Superior temporal gyrus (tissue), 1 donor: ENCODE measurements around the gene PHOX2B.
"Not testable (repeated sequence)": the region's sequence is repeated elsewhere in the genome, so short reads cannot be mapped to it uniquely, and the experiment has no call there.

Experiments
- DNase-seq: peaks from one replicate; pipeline ENCODE4 v3.0.0-alpha.2; 2016; ENCODE audit errors: extremely low spot score

PHOX2B gene

GRCh38 chr4:41748074-41748570, 403 bp downstream of the PHOX2B start:
- no peak for DNase-seq

- no peak for DNase-seq
Measured at GRCh38 chr4:41747230-41748055, 1.1 kb downstream of the PHOX2B start.

DNA sequence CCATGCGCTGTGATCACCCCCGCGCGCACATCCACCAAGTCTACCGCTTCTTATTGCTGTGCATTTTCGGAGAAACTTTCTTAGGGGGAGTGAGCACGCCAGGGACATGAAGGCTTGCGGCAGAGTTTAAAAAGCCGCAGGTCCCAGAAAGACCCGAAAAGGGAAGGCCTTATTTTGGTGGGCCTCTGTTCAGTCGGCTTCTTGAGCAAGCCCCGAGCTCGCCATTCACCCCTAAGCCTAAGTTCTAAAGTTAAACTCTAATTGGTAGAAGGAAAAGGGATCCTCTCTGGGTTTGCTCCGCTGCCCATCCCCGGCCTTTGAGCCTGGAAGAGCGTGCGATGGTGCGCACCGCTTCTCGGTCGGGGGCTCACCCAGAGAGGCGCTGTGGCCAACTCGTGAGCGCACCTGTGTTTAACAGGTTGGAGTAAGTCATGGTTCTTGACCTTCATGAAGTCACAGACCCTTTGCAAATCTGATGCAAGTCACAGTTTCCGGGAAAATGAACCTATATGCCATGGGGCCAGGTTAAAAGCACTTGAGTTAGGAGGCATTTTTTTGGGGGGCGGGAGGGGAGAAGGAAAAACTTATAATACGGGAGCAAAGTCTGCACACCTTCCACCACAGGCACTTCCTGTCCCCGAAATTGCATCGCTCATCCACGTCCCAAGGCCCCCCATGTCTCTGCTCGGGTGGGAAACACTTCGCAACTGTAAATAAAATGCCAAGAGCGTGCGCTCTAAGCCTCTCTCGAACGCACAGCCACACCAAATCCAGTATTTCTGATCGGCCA, 1.9 kb downstream of the PHOX2B start:
- no peak for DNase-seq

GRCh38 chr4:41746025-41746439, 2.5 kb downstream of the PHOX2B start:
- no peak for DNase-seq

DNA sequence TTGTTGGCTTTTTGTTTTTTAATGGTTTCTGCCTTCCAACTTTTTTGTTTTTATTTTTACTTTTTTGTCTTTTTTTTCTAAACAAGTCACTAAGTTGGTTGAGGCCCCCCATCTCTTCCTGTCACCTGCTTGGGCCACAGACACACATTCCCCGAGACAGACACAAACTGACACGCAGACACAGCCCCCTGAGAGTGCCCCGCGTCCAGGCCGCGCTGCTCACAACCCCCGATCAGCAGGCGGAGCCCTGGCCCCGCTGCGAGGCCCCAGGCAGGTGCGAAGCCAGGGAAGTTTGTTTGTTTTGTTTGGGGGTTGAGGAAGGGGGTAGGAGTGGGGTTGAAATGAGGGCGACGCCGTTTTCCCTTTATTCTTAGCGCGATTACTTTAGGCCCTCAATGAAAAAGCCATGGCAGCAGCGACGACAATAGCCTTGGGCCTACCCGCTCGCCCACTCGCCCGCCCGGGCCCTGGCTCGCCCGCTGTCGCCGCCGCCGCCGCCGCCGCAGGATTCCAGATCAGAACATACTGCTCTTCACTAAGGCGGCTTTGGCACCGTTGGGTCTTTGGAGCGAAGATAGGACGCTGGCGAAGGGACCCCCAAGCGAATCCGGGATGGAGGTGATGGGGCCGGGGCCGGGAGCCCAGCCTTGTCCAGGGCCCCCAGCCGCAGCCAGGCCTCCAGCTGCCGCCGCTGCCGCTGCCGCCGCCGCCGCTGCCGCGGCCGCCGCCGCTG, 3.1 kb downstream of the PHOX2B start:
- DNase-seq = no peak

DNA sequence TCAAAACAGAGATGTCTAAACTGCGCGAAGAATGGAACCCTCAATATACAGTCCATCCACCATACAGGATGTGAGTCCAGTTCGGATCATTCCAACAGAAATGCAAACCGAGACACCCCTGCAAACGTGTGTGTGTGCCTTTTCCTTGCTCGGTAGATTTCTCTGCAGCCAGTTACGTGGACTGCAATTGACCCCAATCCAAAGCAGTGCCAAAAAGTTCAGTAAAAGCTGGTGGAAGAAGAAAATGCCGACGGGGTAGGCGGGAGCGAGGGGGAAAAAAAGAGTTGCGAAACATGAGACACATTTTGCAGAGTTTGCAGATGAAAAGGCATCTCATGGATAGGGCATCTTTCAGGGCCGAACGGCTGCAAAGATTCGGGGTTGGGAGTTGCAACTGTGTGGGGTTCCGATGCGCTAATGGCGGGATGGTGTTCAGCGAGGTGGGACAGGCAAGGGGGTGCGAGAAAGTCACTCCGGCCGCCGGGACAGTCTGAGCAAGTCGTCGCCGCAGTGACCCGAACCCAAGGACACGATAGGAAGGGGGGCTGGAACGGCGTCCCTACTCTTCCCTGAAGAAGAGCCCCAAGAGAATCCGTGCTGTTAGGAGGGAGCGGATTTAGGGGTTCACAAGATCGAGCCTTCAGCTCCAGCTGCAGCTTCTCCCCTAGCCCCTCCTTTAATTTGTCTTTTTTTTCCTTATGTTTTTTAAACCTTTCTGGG, 3.8 kb downstream of the PHOX2B start:
- no peak for DNase-seq

GRCh38 chr4:41741354-41741753, 7.2 kb downstream of the PHOX2B start:
- no peak for DNase-seq

DNA sequence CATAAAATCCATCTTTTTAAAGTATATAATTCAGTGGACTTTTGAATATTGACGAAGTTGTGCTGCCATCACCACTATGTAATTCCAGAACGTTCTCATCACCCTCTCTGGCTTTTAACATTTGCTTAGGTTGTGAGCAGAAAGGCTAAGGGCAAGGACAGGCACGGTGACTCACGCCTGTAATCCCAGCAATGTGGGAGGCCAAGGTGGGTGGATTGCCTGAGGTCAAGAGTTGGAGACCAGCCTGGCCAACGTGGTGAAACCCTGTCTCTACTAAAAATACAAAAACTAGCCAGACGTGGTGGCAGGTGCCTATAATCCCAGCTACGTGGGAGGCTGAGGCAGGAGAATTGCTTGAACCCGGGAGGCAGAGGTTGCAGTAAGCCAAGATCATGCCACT, 11.0 kb downstream of the PHOX2B start:
- DNase-seq = not testable (repeated sequence)

DNA sequence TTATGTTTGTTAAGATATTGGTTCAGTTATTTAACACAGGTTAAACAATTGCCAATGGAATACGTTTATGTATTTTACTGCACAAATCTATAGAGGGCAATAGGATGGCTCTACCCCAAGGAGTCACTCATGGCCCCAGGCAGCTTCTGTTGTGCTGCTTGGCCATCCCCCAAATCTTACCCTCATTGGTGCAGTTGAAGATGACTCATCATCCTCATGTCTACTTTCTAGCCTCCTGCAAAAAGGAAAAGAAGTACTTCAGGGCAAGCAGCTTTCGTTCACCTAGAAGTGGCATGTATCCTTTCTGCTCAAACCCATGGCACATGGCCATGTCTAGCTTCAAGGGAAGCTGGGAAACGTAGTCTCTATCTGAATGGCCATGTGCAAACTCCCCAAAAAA, 14.2 kb downstream of the PHOX2B start:
- no peak for DNase-seq

GRCh38 chr4:41731569-41732126, 16.9 kb downstream of the PHOX2B start:
- no peak for DNase-seq

DNA sequence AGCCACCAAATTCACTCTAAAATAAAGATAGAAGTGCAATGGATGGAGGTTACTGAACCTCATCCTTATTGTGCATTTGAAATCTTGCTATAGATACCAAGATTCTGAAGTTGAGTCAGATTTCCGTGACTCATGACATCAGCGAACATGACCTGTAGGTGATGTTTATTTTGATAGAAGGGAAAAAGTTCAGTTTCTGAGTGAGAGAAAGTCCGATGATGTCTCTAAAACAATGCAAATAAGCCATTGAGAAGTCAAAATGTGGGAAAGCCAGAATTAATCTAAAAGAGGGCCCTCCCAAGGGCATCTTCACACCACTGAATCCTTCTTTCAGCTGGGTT, 20.0 kb downstream of the PHOX2B start:
- no peak for DNase-seq

DNA sequence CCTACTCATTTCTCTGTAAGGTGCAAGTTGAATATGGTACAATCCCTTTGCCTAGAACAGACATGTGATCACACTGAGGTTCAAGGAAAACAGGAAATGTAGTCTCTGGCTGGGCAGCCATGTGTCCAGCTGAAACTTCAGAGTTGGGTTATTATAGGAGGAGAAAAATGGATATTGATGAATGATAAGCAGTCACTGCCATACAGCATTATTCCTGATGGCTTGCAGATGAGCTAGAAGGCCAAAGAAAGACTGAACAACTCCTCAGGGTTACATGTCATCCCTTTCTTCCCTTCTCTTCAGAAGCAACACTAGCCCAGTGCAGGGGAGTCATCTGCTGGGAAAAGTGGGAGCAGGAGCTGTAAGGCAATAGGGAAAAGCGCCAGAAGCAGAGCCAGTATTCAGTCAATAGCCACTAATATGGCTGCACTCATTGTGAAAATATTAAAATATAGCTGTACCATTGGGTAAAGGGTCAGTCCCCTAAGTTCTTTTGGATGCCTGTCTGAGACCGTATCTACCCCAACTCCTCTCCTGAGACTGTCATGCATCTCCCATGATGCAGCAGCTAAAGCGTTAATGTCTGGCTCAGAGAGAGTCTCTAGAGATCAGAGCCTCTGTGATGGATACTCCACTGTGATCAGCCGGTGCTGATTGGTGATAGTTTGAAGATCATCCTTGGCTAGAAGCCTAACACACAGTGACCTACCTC, 20.5 kb downstream of the PHOX2B start:
- DNase-seq = no peak

- DNase-seq = no peak
Measured at GRCh38 chr4:41725254-41725653, 23.3 kb downstream of the PHOX2B start.

GRCh38 chr4:41723286-41723685, 25.2 kb downstream of the PHOX2B start:
- DNase-seq = no peak

- no peak for DNase-seq
Measured at GRCh38 chr4:41722181-41722580, 26.3 kb downstream of the PHOX2B start.

GRCh38 chr4:41719417-41719816, 29.1 kb downstream of the PHOX2B start:
- no peak for DNase-seq

GRCh38 chr4:41718907-41719306, 29.6 kb downstream of the PHOX2B start:
- DNase-seq = no peak

DNA sequence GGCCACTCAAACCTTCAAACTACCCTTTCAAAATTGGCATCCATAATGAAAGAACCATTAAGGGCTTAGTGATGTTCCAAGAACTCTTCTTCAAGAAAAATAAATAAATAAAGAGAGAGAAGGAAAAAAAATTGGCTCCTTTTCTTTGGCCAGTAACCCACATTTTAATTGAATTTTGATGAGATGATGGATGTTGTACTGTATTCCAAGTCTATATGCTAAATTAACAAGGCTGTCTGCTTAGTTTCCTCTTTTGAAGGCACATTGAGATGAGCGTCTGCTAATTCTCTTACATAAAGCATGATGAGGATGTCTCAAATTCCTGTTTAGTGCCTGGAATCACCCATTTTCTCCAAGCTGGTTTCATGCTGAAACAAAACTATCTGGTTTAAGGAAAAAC, 33.4 kb downstream of the PHOX2B start:
- DNase-seq = no peak

- DNase-seq = no peak
Measured at GRCh38 chr4:41714364-41715000, 34.0 kb downstream of the PHOX2B start.

- DNase-seq = no peak
Measured at GRCh38 chr4:41713768-41714167, 34.8 kb downstream of the PHOX2B start.
